ENCODE results near the gene ANP32D.

GRCh38 chr12:48446161-48446776 lies 26.1 kb upstream of the ANP32D start:
- TF ChIP-seq, protein P1, sequence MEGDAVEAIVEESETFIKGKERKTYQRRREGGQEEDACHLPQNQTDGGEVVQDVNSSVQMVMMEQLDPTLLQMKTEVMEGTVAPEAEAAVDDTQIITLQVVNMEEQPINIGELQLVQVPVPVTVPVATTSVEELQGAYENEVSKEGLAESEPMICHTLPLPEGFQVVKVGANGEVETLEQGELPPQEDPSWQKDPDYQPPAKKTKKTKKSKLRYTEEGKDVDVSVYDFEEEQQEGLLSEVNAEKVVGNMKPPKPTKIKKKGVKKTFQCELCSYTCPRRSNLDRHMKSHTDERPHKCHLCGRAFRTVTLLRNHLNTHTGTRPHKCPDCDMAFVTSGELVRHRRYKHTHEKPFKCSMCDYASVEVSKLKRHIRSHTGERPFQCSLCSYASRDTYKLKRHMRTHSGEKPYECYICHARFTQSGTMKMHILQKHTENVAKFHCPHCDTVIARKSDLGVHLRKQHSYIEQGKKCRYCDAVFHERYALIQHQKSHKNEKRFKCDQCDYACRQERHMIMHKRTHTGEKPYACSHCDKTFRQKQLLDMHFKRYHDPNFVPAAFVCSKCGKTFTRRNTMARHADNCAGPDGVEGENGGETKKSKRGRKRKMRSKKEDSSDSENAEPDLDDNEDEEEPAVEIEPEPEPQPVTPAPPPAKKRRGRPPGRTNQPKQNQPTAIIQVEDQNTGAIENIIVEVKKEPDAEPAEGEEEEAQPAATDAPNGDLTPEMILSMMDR (IDR thresholded peaks at IDR 0.05; ENCODE audit: low read length): no peak
- no peak for TF ChIP-seq EZH2 (IDR thresholded peaks at IDR 0.05; ENCODE audit: borderline replicate concordance, low read length)

All from OCI-LY1 (cell line).